8988T (cell line): ENCODE data around the gene APOC3.
A peak's percentile ranks its signal among the peaks of the same experiment; 100 is the strongest.
"Not testable (repeated sequence)": the region's sequence is repeated elsewhere in the genome, so short reads cannot be mapped to it uniquely, and the experiment has no call there.

Experiments used
- DNase-seq: peaks from one replicate; pipeline ENCODE4 v3.0.0; 2011

APOC3 gene

DNA sequence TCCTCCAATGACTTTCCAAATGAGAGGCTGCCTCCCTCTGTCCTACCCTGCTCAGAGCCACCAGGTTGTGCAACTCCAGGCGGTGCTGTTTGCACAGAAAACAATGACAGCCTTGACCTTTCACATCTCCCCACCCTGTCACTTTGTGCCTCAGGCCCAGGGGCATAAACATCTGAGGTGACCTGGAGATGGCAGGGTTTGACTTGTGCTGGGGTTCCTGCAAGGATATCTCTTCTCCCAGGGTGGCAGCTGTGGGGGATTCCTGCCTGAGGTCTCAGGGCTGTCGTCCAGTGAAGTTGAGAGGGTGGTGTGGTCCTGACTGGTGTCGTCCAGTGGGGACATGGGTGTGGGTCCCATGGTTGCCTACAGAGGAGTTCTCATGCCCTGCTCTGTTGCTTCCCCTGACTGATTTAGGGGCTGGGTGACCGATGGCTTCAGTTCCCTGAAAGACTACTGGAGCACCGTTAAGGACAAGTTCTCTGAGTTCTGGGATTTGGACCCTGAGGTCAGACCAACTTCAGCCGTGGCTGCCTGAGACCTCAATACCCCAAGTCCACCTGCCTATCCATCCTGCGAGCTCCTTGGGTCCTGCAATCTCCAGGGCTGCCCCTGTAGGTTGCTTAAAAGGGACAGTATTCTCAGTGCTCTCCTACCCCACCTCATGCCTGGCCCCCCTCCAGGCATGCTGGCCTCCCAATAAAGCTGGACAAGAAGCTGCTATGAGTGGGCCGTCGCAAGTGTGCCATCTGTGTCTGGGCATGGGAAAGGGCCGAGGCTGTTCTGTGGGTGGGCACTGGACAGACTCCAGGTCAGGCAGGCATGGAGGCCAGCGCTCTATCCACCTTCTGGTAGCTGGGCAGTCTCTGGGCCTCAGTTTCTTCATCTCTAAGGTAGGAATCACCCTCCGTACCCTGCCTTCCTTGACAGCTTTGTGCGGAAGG is 2.9 kb downstream of the APOC3 start:
- DNase-seq: no peak

DNA sequence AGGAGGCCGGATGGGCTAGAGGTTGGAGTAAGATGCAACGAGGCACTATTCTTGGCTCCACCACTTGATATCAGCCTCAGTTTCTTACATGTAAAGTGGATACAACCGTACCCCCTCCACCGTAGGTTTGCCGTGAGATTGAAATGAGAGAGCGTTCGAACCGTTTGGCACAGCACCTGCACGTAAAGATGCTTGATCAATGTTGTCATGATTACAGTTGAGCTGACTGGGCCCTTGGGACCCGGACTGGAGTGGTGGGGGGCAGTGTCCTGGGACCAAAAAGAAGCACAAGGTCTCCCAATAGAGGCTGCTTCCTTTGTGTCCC is 3.7 kb downstream of the APOC3 start:
- DNase-seq: no peak

DNA sequence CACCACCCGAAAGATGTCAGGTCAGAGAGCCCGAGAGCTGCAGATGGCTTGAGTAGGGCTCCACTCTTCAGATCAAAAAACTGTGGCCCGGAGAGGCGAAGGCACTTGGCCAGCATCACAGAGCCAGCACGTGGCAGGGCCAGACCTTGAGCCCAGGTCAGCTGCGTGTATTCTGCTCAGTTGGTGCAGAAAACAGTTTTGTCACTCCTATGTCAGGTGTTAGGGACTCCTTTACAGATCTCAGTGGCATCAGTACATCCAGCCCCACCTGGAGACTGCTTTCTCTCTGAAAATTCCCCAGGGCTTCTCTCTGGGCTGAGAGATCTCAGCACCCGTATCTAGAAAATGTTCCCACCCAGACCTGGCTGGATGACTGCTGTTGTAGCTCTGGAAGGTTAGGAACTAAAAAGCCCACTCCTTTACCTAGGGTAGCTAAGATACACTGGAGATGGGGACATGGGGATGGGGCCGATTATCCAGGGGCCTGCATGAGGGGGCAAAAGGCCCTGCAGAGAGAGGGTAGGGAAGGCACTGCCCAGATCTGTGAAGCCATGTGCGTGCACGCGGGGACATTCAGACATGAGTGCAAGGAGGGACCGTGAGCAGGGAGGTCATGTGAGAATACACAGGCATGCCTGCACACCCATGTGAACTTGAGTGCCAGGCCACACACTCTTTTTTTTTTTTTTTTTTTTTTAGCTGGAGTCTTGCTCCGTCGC is 4.3 kb downstream of the APOC3 start:
- no peak for DNase-seq

DNA sequence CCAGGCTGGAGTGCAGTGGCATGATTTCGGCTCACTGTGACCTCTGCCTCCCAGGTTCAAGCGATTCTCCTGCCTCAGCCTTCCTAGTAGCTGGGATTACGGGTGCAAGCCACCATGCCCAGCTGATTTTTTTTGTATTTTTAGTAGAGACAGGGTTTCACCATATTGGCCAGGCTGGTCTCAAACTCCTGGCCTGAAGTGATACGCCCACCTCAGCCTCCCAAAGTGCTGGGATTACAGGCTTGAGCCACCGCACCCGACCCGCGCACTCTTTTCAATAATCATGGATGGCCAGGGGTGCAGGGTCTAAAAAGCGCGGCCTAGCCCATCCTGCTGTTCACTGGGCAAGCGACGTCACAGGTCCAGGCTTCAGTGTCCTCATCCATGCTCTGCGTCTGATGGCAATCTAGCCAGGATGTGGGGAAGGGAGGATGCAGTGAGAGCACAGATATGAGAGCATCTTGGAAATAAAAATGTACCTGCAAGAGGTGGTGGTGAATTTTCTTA is 4.9 kb downstream of the APOC3 start:
- DNase-seq: not testable (repeated sequence)

DNA sequence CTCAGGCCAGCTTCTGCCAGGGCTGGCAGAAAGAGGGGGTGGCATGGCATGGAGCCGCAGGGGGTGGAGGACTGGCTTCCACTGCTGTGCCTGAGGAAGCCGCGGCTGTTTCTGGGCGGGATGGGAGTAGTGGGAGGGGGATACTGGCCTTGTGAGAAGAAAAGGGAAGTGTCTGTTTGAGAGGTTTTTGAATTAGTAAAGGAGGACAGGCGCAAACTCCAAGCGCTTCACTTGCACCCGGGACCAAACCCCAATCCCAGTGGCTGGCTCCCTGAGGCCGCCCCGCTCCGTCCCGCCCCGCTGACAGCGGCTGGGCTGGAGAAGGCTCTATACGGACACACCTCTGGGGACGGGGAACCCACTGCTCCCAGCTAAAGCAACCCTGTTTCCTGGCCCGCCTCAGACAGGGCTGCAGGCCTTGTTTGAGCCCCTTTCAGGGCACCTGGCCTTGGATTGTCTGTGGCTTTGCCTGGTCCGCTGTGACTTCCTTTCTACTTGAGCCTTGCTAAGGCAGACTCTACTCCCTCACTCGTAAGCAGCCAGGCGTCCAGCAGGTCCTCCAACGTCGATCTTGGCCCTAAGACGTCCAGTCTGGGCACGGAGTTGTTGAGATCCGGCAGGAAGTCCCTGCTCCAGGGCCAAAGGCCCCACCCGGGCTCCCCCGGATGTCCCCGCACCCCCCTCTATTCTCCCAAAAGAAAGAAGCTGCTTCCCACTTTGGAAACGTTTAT is 5.5 kb downstream of the APOC3 start:
- DNase-seq: no peak

DNA sequence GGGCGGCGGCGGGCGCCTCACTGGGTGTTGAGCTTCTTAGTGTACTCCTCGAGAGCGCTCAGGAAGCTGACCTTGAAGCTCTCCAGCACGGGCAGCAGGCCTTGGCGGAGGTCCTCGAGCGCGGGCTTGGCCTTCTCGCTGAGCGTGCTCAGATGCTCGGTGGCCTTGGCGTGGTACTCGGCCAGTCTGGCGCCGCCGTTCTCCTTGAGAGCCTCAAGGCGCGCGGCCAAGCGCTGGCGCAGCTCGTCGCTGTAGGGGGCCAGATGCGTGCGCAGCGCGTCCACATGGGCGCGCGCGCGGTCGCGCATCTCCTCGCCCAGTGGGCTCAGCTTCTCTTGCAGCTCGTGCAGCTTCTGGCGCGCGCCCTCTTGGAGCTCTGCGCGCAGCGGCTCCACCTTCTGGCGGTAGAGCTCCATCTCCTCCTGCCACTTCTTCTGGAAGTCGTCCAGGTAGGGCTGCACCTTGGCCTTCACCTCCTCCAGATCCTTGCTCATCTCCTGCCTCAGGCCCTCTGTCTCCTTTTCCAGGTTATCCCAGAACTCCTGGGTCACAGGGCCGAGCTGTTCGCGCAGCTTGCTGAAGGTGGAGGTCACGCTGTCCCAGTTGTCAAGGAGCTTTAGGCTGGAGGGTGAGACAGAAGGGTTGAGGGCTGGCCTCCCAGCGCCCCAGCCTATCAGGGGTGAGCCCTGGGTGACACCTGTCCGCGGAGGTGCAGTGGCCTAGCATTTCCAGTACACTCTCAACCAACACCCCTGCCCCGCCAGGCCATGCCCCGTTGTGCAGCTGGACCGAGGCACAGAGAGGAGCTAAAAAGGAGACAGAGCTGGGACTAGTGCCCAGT is 6.3 kb downstream of the APOC3 start:
- DNase-seq: peak; percentile 96

DNA sequence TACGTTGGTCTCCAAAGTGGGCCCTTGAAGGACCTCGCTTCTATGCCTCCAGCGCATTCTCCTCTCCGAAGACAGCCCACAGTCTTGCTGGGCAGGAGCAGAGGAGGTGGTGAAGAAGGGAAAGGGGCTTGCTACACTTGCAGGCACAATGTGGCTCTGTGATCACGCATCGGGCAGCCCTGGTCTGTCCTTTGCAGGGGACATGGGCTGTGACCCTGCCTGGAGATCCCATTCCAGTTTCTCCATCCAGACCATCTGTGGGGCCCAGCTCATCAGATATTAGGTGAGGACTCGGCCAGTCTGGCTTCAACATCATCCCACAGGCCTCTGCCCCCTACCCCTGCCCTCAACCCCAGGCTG is 6.9 kb downstream of the APOC3 start:
- no peak for DNase-seq

DNA sequence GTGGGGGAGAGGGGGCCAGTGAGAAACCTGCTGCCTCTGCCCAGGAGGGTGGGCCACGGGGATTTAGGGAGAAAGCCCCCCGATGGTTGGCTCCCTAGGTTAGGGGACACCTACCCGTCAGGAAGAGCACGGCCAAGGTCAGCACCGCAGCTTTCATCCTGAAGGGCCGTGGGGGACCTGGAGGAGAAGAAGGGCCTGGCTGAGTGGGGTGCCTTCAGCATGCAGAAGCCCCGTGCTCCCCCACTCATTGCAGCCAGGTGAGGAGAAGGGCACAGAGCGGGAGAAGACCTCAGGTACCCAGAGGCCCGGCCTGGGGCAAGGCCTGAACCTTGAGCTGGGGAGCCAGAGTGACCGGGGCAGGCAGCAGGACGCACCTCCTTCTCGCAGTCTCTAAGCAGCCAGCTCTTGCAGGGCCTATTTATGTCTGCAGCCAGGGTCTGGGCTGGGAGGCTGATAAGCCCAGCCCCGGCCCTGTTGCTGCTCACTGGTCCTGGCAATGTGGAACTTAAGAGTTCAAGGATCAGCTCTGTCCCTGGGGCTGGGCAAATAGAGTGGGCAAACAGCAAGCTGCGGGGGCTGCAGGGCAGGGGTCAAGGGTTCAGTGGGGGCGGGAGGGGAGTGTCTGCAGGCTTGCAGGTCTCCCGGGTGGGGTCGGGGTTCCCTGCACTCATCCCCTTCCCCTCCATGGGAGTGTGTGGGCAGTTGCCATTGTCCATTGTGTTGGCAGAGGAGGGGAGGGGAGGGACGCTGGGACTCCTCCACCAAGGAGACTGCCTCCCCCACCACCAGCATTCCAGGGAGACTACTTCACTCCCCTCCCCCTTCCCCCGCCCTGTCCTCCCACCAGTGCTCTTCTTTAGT is 7.8 kb downstream of the APOC3 start, which contains the start of gene APOA1:
APOA1 (minus strand) TSS at position 392 of the 861 bp plus-strand sequence; CDS start at position 157, 235 bp downstream.
- DNase-seq: no peak

DNA sequence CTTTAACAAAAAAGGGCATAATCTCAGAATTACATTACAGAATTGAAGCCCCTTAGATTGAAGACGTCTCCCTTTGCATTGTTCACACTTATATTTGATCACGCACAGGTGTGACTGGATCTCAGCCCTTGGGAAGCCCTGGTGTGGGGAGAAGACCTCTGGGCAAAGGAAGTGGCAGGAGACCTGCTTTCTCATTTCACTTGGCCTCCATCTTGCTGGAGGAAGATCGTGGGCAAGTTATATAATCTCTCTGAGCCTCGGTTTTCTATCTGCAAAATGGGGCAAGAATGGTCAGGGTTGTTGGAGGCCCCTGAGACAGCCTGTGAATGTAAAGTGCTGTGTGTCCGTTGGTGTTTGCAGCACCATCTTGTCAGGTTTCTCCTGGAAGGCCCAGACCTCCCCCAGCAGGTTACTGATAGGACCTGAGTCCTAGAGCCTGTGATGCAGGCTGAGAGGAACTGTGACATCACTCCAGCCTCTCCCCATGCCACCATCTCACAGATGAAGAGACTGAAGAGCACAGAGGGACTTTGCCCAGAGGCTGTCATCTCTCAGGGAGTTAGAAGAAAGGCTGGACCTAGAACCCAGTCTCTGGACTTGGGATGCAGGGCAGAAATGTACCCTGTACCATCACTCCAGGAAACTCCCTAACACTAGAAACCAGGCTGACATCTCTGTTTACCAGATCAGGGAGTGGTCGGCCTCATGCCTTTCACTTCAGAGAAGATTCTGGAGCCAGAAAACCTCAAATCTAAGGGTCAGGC is 8.8 kb downstream of the APOC3 start:
- no peak for DNase-seq

DNA sequence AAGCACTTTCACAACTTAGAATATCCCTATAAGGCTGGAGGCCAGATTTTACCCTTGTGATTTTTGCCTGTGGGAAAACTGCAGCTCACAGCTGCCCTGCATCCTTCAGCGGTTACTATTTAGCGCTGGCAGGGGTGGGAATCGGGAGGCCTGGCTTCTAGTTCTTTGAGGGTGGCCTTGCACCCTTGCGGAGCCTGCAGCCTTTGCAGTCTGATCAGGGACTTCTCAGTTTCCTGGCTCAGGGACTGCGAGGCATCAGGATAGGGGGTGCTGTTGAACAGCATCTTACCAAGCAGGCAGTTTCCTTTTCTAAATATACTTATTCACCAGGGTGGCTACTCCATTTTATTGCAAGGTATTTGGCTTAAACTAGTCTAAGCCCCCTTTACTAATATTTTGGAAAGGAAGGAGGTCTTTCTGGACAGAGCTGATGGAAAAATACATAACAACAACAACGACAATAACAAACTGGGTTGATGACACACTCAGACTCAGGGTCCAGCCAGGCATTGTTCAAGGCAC is 10.6 kb downstream of the APOC3 start:
- peak; percentile 70 for DNase-seq

DNA sequence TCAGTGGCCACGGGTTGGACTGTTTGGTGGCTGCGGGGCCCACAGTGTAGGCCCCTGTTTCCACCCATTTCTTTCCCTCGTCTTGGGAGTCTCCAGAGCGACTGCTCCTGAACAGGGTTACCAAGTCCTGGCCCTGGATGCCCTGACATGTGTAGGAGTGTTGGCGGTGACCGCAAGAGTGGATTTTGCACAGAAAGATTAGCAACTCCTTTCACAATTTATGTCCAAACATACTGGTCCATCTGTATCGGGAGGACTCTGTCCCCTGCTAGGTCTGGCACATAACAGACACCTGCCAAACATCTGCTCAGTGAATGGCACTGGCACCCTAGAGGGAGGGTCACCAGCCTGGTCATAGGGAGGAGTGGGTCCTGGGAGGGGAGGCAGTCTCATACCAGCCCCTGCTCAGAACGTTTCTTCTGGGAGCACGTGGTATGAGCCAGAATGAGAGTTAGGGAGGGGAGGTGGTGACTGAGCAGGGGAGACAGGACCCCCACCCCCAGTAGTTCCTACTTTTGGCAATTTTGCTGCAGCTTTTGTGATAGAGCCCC is 11.1 kb downstream of the APOC3 start:
- no peak for DNase-seq

DNA sequence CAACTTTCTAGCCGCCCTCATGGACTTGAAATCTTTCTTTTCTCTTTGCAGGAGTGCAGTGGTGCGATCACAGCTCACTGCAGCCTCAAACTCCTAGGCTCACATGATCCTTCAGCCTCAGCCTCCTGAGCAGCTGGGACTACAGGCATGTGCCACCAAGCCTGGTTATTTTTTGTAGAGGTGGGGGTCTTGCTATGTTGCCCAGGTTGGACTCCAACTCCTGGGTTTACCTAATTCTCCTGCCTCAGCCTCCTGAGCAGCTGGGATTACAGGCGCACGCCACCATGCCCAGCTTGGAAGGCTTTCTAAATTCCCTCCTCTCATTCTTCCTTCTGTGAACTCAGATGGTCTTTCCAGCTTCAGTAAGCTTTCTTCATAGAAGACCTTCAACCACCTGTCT is 12.4 kb downstream of the APOC3 start:
- no peak for DNase-seq

DNA sequence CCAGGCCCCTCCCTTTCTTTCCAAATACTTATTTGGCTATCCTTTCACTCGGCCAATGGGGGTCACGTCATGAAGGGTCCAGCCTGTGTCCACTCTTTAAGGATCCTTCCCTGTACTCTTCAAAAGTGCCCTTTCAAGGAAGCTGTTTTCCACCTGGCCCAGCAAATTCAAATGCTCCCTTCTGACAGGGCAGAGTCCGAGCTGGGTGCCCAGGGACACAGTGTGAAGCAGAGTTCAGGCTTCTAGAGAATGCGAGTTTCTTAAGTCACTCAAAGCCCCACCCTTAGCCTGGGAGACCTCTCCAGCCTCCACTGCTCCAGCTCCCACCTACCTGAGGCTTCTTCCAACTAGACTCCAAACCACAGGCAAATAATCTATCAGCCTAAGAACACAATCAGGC is 13.2 kb downstream of the APOC3 start:
- no peak for DNase-seq

DNA sequence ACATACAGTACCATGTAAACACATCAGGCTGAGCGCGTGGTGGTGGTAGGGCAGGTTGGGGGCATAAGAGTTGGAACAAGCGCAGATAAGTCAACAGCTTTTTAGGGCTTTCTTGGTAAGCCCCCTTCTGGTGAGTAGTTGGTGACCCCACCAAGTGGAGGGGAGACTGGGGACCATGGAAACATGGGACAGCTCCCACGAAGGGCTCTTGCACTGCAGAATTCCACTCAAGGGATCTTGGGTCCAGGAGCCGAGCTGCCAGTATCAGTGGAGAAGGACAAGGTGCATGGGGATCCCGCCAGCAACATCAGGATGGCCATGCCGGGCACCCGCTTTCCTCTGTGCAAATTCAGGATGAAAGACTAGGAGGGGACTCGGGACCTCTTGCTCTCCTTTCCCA is 14.0 kb downstream of the APOC3 start:
- DNase-seq: no peak

DNA sequence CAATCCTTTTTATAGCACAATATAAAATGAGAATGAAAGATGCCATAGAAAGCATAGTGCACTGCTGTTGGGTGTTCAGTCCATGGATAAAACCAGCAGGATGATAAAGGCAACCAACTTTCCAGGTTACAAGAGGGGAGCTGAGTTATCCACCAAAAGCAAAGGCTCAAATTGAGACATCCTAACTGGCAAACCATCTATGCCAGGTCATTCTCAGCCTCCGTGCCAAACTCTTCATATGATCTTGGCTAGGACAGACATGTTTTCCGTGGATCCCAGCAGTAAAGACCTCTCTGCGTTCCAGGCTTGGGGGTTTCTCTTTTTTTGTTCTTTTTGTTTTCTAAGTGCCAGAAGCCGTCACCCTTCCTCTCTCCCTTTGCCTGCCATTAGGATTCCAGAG is 15.0 kb downstream of the APOC3 start:
- no peak for DNase-seq

DNA sequence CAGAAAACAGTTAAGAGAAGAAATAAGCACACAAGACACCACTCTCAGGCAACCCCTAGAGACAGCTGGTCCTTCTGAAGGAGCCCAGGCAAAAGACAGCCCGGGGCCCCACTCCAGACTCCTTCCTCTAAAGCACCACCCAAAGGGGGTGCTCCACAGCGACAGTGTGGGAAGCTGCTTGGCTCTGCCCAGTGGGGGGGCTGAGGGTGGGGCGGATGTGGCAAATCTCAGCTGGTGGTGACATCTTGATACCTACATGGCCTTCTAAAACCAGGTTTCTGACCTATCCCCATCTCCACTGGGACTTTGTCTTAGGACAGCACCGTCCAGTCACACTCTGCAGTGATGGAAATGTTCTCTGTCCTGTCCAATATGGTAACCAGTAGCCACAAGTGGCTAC is 17.9 kb downstream of the APOC3 start:
- no peak for DNase-seq

DNA sequence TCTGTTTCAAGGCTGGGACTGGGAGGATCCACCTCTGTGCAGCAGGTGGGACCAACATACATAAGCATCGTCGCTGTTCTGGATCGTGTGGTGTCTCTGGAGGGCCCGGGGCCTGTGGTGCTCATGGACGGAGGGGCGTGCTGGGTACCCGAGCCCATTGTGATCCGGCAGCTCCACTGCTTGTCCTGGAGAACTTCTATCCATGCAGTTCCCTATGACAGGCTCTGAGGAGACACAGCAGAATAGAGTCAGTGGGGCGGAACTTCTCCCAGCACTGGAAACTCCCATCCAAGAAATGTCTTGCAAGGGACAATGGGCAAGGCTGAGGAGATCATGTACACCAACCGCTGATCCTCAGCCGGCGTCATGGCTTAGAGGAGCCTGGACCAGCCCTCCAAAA is 19.4 kb downstream of the APOC3 start:
- DNase-seq: no peak

DNA sequence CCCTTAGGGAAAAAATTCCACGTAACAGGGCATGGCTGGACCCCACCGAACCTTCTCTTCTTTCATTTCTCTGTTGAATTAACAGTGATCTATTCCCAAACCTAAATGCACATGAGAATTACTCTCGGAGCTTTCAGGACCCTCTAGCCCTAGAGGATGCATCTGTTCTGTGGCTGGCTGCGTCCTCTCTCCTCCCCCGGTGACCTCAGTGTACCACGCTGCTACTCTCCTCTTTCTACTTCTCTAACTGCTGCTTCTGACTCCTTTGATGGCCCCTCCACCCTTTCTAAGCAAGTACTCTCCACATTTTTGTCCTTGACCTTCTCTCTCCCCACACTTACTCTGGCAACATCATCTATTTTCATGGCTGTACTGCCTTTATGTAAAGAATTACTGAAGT is 19.8 kb downstream of the APOC3 start:
- DNase-seq: no peak

DNA sequence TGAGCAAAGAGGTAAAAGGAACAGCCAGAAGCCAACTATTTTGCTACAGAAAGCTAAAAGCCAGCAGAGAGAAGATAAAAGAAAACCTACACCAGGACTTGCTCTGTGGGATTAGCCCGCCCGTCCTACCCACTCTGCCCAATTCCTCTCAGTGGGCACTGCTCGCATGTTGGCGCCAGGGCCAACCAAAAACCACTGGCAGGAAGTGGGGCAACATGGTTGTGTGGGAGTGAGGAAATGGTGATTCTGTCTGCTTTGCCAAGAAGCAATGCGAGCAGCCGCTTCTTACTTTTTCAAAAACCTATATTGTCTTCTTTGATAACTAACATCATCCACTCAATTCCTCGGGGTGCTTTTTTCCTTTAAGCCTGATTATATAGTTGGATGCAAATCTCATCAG is 21.9 kb downstream of the APOC3 start:
- DNase-seq: no peak
